ENCODE measurements around the gene PIH1D2.

- no peak for TF ChIP-seq POLR2AphosphoS5 (IDR thresholded peaks at IDR 0.05)
- TF ChIP-seq CTCF (IDR thresholded peaks at IDR 0.05 in 8 of 11, conservative IDR thresholded peaks at IDR 0.05 in 3 of 11) = no peak
- TF ChIP-seq POLR2A (IDR thresholded peaks at IDR 0.05) = no peak
These were observed 24.1 kb upstream of the PIH1D2 start for GRCh38 chr11:112097734-112098528.

All from spleen (tissue), 7 donors.